Measurements from ENCODE around the gene SERHL2. TPM values are rescaled to one million over a fixed set of nuclear protein-coding genes. Genes with fewer than 3 reads are reported as not detected.
"Not testable (repeated sequence)": the region's sequence is repeated elsewhere in the genome, so short reads cannot be mapped to it uniquely, and the experiment has no call there.

The SERHL2 gene
- total and polyA plus RNA-seq, 2 donors, result 1.2 to 2.4 TPM

DNA sequence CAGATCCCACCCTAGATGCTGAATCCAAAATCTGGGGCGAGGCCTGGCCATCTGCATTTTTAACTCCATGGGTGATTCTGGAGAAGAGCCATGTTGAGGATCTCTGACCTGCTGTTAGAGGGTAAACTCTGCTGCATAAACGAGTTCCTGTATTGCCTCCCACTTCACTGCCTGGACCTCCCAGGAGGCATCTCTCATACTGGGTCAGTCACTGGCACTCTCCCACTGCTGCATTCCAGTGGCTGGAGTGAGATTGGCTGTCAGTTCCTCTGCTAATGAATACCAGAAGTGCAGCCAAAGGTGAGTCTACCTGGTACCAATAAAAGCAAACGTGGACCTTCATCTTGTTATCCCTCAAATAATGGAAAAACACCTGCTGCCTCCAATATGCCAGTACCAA is 50.6 kb downstream of the SERHL2 start:
- no peak overlapping the region for H3K27ac ChIP-seq (ENCODE audit: low read depth in 1 of 2, low read length in 1 of 2)
- H3K9me3 ChIP-seq (ENCODE audit: control insufficient read depth in 2 of 2, insufficient read depth in 1 of 2, low read length in 1 of 2), result no peaks in the 10 kb centered on the region
- DNase-seq (ENCODE audit: low read depth in 6 of 9, low spot score in 9 of 9), result no peak
- H3K27me3 ChIP-seq (ENCODE audit: control insufficient read depth in 2 of 2, insufficient read depth in 1 of 2, low read length in 1 of 2), result no peaks in the 10 kb centered on the region
- no peak overlapping the region for H3K4me3 ChIP-seq (ENCODE audit: low read length in 2 of 2)
- H3K36me3 ChIP-seq (ENCODE audit: control insufficient read depth in 2 of 2, insufficient read depth in 2 of 2, low read length in 1 of 2), result peaks cover 56 to 77% of the 10 kb centered on the region in 2 donors
- H3K4me1 ChIP-seq (ENCODE audit: control insufficient read depth in 2 of 2, insufficient read depth in 2 of 2, low read length in 2 of 2), result no peaks in the 10 kb centered on the region
- 96% methylated on average over 3 of the region's 3 CpGs for WGBS

DNA sequence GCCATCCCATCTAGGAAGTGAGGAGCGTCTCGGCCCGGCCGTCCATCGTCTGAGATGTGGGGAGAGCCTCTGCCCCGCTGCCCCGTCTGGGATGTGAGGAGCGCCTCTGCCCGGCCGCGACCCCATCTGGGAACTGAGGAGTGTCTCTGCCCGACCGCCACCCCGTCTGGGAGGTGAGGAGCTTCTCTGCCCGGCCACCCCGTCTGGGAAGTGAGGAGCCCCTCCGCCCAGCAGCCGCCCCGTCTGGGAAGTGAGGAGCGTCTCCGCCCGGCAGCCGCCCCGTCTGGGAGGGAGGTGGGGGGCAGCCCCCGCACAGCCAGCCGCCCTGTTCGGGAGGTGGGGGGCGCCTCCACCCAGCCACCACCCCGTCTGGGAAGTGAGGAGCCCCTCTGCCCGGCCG is 53.9 kb downstream of the SERHL2 start:
- not testable (repeated sequence) for H3K4me3 ChIP-seq (ENCODE audit: low read length in 2 of 2); H3K4me1 ChIP-seq (ENCODE audit: control insufficient read depth in 2 of 2, insufficient read depth in 2 of 2, low read length in 2 of 2); H3K27me3 ChIP-seq (ENCODE audit: control insufficient read depth in 2 of 2, insufficient read depth in 1 of 2, low read length in 1 of 2); H3K27ac ChIP-seq (ENCODE audit: low read depth in 1 of 2, low read length in 1 of 2); DNase-seq (ENCODE audit: low read depth in 6 of 9, low spot score in 9 of 9); H3K9me3 ChIP-seq (ENCODE audit: control insufficient read depth in 2 of 2, insufficient read depth in 1 of 2, low read length in 1 of 2)
- H3K36me3 ChIP-seq (ENCODE audit: control insufficient read depth in 2 of 2, insufficient read depth in 2 of 2, low read length in 1 of 2), result peaks cover 51 to 62% of the 10 kb centered on the region in 2 donors
- 95% methylated on average over 31 of the region's 31 CpGs for WGBS

DNA sequence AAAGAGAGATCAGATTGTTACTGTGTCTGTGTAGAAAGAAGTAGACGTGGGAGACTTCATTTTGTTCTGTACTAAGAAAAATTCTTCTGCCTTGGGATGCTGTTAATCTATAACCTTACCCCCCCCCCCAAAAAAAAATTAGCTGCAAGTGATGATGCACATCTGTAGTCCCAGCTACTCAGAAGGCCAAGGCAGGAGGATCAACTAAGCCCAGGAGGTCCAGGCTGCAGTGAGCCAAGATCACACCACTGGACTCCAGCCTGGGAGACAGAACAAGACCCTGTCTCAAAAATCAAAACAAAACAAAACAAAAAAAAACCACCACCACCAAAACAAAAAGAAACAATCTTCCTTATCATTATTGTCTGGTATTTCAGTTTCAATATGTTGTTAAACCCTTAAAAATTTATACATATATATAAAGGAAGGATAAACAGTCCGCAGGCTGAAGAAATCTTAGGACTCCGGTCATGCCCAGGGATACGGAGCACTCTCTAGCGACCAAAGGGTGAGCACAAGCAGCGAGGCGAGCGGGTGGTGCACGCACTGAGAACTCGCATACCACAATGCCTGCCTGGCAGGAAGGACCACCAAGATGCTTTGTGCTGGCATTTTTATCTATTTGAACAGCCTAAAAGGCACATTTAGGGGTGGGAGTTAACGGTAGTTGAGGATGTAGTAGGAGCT is 54.5 kb downstream of the SERHL2 start:
- no peak for DNase-seq (ENCODE audit: low read depth in 6 of 9, low spot score in 9 of 9)
- Histone ChIP-seq H3K4me3 (ENCODE audit: low read length in 2 of 2) (no peak overlapping the region), H3K9me3 (ENCODE audit: control insufficient read depth in 2 of 2, insufficient read depth in 1 of 2, low read length in 1 of 2) (no peaks in the 10 kb centered on the region), H3K36me3 (ENCODE audit: control insufficient read depth in 2 of 2, insufficient read depth in 2 of 2, low read length in 1 of 2) (peaks cover 47 to 56% of the 10 kb centered on the region in 2 donors), H3K27ac (ENCODE audit: low read depth in 1 of 2, low read length in 1 of 2) (no peak overlapping the region), H3K4me1 (ENCODE audit: control insufficient read depth in 2 of 2, insufficient read depth in 2 of 2, low read length in 2 of 2) (peaks cover 12 to 14% of the 10 kb centered on the region in 2 donors), H3K27me3 (ENCODE audit: control insufficient read depth in 2 of 2, insufficient read depth in 1 of 2, low read length in 1 of 2) (no peaks in the 10 kb centered on the region)
- 97% methylated on average over 11 of the region's 11 CpGs for WGBS

DNA sequence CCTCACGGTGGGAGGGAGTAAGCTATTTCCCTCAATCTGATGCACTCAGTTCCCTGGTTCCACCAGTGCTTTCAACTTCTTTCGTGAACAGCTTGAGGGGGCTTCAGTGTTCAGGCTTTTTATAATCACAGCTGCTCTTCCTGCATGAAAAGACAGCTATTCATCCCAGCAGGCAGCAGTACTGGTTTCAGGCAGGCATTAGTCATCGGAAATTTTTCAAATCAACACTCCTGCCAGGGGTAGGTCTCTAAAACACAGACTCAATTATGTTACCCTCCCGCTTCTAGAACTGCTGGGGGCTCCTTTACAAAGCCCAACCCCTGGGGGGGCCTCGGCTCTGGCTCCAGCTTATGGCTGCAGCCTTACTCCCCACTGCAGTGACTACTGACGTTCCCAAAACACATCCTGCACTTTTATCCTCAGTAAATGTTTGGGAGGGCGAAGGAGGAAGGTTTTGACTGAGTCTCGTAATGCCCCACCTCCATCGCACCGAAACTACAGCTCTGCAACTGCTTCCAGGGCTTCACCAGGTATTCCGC is 55.1 kb downstream of the SERHL2 start:
- Histone ChIP-seq H3K36me3 (ENCODE audit: control insufficient read depth in 2 of 2, insufficient read depth in 2 of 2, low read length in 1 of 2) (peaks cover 45 to 51% of the 10 kb centered on the region in 2 donors), H3K27ac (ENCODE audit: low read depth in 1 of 2, low read length in 1 of 2) (no peak overlapping the region), H3K4me3 (ENCODE audit: low read length in 2 of 2) (no peak overlapping the region), H3K9me3 (ENCODE audit: control insufficient read depth in 2 of 2, insufficient read depth in 1 of 2, low read length in 1 of 2) (no peaks in the 10 kb centered on the region), H3K27me3 (ENCODE audit: control insufficient read depth in 2 of 2, insufficient read depth in 1 of 2, low read length in 1 of 2) (no peaks in the 10 kb centered on the region), H3K4me1 (ENCODE audit: control insufficient read depth in 2 of 2, insufficient read depth in 2 of 2, low read length in 2 of 2) (peaks cover 13 to 15% of the 10 kb centered on the region in 2 donors)
- WGBS, result 95% methylated on average over 11 of the region's 11 CpGs
- no peak for DNase-seq (ENCODE audit: low read depth in 6 of 9, low spot score in 9 of 9)

DNA sequence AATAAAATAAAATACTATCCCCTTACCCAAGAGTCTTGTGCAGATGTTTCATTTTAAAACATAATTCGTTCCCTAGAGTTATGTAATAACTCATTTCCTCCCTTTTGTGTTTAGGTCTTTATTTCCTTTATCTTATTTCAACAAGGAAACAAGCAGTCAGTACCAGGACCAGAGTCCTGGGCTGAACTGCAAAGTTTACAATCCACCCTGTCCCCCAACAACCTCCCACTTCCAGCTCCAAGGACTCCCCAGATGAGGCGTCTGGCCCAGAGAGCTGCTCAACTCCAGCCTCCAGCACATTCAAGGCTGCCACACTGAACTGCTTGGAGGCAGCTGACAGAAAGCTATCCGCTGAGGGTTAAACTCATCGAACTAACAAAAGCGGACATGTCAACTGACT is 56.4 kb downstream of the SERHL2 start:
- 88% methylated on average over 5 of the region's 5 CpGs for WGBS
- Histone ChIP-seq H3K9me3 (ENCODE audit: control insufficient read depth in 2 of 2, insufficient read depth in 1 of 2, low read length in 1 of 2) (no peaks in the 10 kb centered on the region), H3K4me1 (ENCODE audit: control insufficient read depth in 2 of 2, insufficient read depth in 2 of 2, low read length in 2 of 2) (peaks cover 14 to 15% of the 10 kb centered on the region in 2 donors), H3K27ac (ENCODE audit: low read depth in 1 of 2, low read length in 1 of 2) (no peak overlapping the region), H3K4me3 (ENCODE audit: low read length in 2 of 2) (no peak overlapping the region), H3K36me3 (ENCODE audit: control insufficient read depth in 2 of 2, insufficient read depth in 2 of 2, low read length in 1 of 2) (peaks cover 40 to 41% of the 10 kb centered on the region in 2 donors), H3K27me3 (ENCODE audit: control insufficient read depth in 2 of 2, insufficient read depth in 1 of 2, low read length in 1 of 2) (no peaks in the 10 kb centered on the region)
- DNase-seq (ENCODE audit: low read depth in 6 of 9, low spot score in 9 of 9), result no peak

DNA sequence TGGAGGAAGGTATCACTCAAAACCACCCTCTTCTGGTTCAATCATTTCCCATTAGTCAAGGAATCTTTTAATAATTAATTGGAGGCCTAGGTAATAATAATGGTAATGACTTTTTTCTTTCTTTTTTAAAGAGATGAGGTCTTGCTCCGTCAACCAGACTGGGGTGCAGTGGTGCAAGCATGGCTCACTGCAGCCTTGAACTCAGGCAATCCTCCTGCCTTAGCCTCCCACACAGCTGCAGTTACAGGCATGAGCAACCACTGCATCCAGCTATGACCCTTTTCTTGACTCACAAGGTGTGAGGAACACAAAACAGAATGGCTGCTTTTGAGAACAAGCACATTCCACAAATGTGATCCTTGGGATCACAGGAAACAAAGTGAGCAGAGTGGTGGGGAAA is 57.3 kb downstream of the SERHL2 start:
- Histone ChIP-seq H3K27me3 (ENCODE audit: control insufficient read depth in 2 of 2, insufficient read depth in 1 of 2, low read length in 1 of 2) (no peaks in the 10 kb centered on the region), H3K4me1 (ENCODE audit: control insufficient read depth in 2 of 2, insufficient read depth in 2 of 2, low read length in 2 of 2) (peaks cover 20 to 23% of the 10 kb centered on the region in 2 donors), H3K4me3 (ENCODE audit: low read length in 2 of 2) (no peak overlapping the region), H3K36me3 (ENCODE audit: control insufficient read depth in 2 of 2, insufficient read depth in 2 of 2, low read length in 1 of 2) (peaks cover 33 to 37% of the 10 kb centered on the region in 2 donors), H3K27ac (ENCODE audit: low read depth in 1 of 2, low read length in 1 of 2) (no peak overlapping the region), H3K9me3 (ENCODE audit: control insufficient read depth in 2 of 2, insufficient read depth in 1 of 2, low read length in 1 of 2) (no peaks in the 10 kb centered on the region)
- no peak for DNase-seq (ENCODE audit: low read depth in 6 of 9, low spot score in 9 of 9)
- WGBS, result 91% methylated on average over 1 of the region's 1 CpG

DNA sequence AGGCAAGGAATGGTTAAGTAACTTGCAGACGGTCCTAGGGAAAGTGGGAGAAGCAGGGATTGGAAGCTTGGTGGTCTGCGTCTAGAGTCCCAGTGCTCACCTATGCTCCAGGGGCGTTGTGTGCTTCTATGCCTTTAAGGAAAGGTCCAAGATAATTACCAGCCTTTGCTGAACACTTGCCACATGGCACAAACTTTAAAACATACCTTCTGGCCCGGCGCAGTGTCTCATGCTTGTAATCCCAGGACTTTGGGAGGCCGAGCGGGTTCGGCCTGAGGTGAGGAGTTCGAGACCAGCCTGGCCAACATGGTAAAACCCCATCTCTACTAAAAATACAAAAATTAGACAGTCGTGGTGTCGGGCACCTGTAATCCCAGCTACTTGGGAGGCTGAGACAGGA is 58.6 kb downstream of the SERHL2 start:
- H3K4me3 ChIP-seq (ENCODE audit: low read length in 2 of 2), result no peak overlapping the region
- H3K4me1 ChIP-seq (ENCODE audit: control insufficient read depth in 2 of 2, insufficient read depth in 2 of 2, low read length in 2 of 2), result peaks cover 20 to 27% of the 10 kb centered on the region in 2 donors

DNA sequence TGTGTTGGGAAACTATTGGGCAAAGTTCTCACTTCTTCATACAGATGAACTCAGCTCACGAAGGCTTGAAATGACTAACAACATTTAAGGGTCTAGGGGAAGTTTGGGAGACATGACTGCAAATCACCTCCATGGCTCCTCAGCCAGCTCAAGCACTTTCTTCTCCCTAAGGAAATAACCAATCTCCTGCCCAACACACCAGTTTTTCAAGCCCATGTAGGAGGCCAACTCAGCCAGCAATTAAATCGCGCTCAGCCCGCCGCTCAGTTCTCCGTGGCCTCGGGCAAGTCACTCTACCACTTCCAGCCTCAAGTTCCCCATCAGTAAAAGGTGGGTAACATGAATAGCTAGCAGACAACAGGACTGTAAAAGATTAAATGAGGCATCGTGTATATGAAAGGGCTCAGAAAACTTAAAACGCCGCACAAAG is 60.1 kb downstream of the SERHL2 start:
- no peaks in the 10 kb centered on the region for H3K27me3 ChIP-seq (ENCODE audit: control insufficient read depth in 2 of 2, insufficient read depth in 1 of 2, low read length in 1 of 2)
- H3K4me1 ChIP-seq (ENCODE audit: control insufficient read depth in 2 of 2, insufficient read depth in 2 of 2, low read length in 2 of 2), result peaks cover 20 to 30% of the 10 kb centered on the region in 2 donors
- peak overlapping the region; percentile 64 to 98 for H3K4me3 ChIP-seq (ENCODE audit: low read length in 2 of 2)
- DNase-seq (ENCODE audit: low read depth in 6 of 9, low spot score in 9 of 9), result peak in 3 of 9 donors; percentile 13 to 40 (median 30)
- H3K27ac ChIP-seq (ENCODE audit: low read depth in 1 of 2, low read length in 1 of 2), result peak overlapping the region; percentile 96 to 98
- peaks cover 22 to 29% of the 10 kb centered on the region in 2 donors for H3K36me3 ChIP-seq (ENCODE audit: control insufficient read depth in 2 of 2, insufficient read depth in 2 of 2, low read length in 1 of 2)
- H3K9me3 ChIP-seq (ENCODE audit: control insufficient read depth in 2 of 2, insufficient read depth in 1 of 2, low read length in 1 of 2), result no peaks in the 10 kb centered on the region
- 1% methylated on average over 10 of the region's 10 CpGs for WGBS

More for the DNA sequence above, 58.6 kb downstream of the SERHL2 start:
- no peaks in the 10 kb centered on the region for H3K27me3 ChIP-seq (ENCODE audit: control insufficient read depth in 2 of 2, insufficient read depth in 1 of 2, low read length in 1 of 2)
- WGBS, result 94% methylated on average over 11 of the region's 11 CpGs
- H3K36me3 ChIP-seq (ENCODE audit: control insufficient read depth in 2 of 2, insufficient read depth in 2 of 2, low read length in 1 of 2), result peaks cover 26 to 31% of the 10 kb centered on the region in 2 donors
- no peaks in the 10 kb centered on the region for H3K9me3 ChIP-seq (ENCODE audit: control insufficient read depth in 2 of 2, insufficient read depth in 1 of 2, low read length in 1 of 2)
- DNase-seq (ENCODE audit: low read depth in 6 of 9, low spot score in 9 of 9), result no peak
- no peak overlapping the region for H3K27ac ChIP-seq (ENCODE audit: low read depth in 1 of 2, low read length in 1 of 2)

DNA sequence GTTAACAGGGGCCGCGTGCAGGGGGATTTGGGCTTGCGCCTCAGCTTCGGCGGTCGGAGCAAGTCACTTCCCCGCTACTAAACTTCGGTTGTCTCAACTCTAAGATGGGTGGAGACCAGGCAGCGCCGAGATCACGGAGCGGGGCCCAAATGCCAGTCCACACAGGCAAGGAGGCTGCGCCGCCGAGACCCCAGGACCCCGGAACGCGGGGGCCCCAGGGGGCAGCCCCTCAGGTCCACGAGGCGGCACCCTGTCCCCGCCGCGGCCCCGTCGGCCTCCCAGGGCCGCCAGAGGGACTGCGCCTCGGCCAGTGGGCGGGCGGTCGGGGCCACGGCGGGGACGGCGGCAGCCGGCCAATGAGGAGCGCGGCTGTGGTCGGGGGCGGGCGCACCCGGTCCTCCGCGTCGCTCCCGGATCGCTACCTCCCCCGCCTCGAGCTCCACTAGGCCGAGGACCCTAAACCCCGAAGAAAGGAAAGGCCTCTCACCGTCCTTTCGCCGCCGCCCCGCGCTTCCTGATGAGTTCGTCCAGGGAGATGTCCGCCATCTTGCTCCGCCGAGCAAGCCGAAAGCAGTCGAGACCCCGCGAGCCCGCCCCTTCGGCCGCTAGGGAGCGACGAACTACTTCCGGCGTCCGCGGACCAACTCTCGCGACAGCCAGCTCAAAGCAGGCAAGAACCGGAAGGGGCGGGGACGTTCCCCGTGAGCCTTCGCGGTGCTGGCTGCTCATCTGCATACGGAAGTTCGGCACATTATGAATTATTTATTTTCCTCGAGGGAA is 60.7 kb downstream of the SERHL2 start, which contains the start of gene POLDIP3:
POLDIP3 (minus strand) TSS at position 572 of the 780 bp plus-strand sequence; CDS start at position 546, 26 bp downstream.
- peak within 1 kb of the TSS; percentile 64 to 98 for H3K4me3 ChIP-seq (ENCODE audit: low read length in 2 of 2)
- no peaks in the 10 kb centered on the region for H3K27me3 ChIP-seq (ENCODE audit: control insufficient read depth in 2 of 2, insufficient read depth in 1 of 2, low read length in 1 of 2)
- H3K27ac ChIP-seq (ENCODE audit: low read depth in 1 of 2, low read length in 1 of 2), result peak within 1 kb of the TSS; percentile 96 to 98
- WGBS, result under 1% methylated on average over 85 of the region's 85 CpGs
- H3K36me3 ChIP-seq (ENCODE audit: control insufficient read depth in 2 of 2, insufficient read depth in 2 of 2, low read length in 1 of 2), result peaks cover 22 to 31% of the 10 kb centered on the region in 2 donors
- no peaks in the 10 kb centered on the region for H3K9me3 ChIP-seq (ENCODE audit: control insufficient read depth in 2 of 2, insufficient read depth in 1 of 2, low read length in 1 of 2)
- peaks cover 20 to 30% of the 10 kb centered on the region in 2 donors for H3K4me1 ChIP-seq (ENCODE audit: control insufficient read depth in 2 of 2, insufficient read depth in 2 of 2, low read length in 2 of 2)
- peak; percentile 97 to 99 (median 98) for DNase-seq (ENCODE audit: low read depth in 6 of 9, low spot score in 9 of 9)
